Loucy (cell line): ENCODE measurements around the gene RTEL1.
A peak's percentile ranks its signal among the peaks of the same experiment; 100 is the strongest.

ENCODE experiments used
- H2AFZ ChIP-seq: fragments of 200-600 bp; sonication (generic); 2 replicates; pipeline ENCODE4 v1.6.0; 2016; ENCODE audit warnings: antibody characterized with exemption, mild to moderate bottlenecking, low read length, moderate library complexity
- H3F3A ChIP-seq: fragments of 200-600 bp; 2 replicates; pipeline ENCODE4 v1.6.0; 2016; ENCODE audit warnings: antibody characterized with exemption, low read depth, mild to moderate bottlenecking
- H3K27me3 ChIP-seq: fragments of 200-600 bp; sonication (generic); 2 replicates; pipeline ENCODE4 v1.6.1; 2014; ENCODE audit warnings: low read length, mild to moderate bottlenecking; ENCODE audit not compliant: insufficient read depth, poor library complexity, severe bottlenecking
- H3K36me3 ChIP-seq: fragments of 200-600 bp; sonication (generic); 2 replicates; pipeline ENCODE4 v1.6.1; 2016; ENCODE audit warnings: low read length; ENCODE audit not compliant: insufficient read depth
- H3K4me1 ChIP-seq: fragments of 200-600 bp; sonication (generic); 2 replicates; pipeline ENCODE4 v1.5.1; 2014; ENCODE audit warnings: low read length, mild to moderate bottlenecking; ENCODE audit not compliant: insufficient read depth, poor library complexity, severe bottlenecking
- H3K4me2 ChIP-seq: fragments of 200-600 bp; sonication (generic); 2 replicates; pipeline ENCODE4 v1.6.0; 2014; ENCODE audit warnings: antibody characterized with exemption, low read length, low read depth, mild to moderate bottlenecking; ENCODE audit not compliant: poor library complexity, severe bottlenecking
- H3K4me3 ChIP-seq: fragments of 200-600 bp; sonication (generic); 2 replicates; pipeline ENCODE4 v1.5.1; 2014; ENCODE audit warnings: low read length, mild to moderate bottlenecking, mixed read lengths; ENCODE audit not compliant: poor library complexity, severe bottlenecking
- H3K79me2 ChIP-seq: fragments of 200-600 bp; sonication (generic); 2 replicates; pipeline ENCODE4 v1.6.1; 2014; ENCODE audit warnings: low read length; ENCODE audit not compliant: insufficient read depth
- H3K9ac ChIP-seq: fragments of 200-600 bp; sonication (generic); 2 replicates; pipeline ENCODE4 v1.6.0; 2014; ENCODE audit warnings: mild to moderate bottlenecking, low read depth, low read length, moderate library complexity; ENCODE audit not compliant: poor library complexity, severe bottlenecking
- H3K9me2 ChIP-seq: fragments of 200-600 bp; sonication (generic); replicated peaks from 2 replicates; pipeline ENCODE4 v1.6.1; 2016; ENCODE audit warnings: low read depth, low read length, mixed read lengths
- H3K9me3 ChIP-seq: fragments of 200-600 bp; sonication (generic); 2 replicates; pipeline ENCODE4 v1.6.1; 2014; ENCODE audit warnings: mild to moderate bottlenecking, antibody characterized with exemption, low read length, low read depth; ENCODE audit not compliant: insufficient read depth
- H4K20me1 ChIP-seq: fragments of 200-600 bp; sonication (generic); 2 replicates; pipeline ENCODE4 v1.6.0; 2014; ENCODE audit warnings: antibody characterized with exemption, low read length, mild to moderate bottlenecking; ENCODE audit not compliant: insufficient read depth, poor library complexity, severe bottlenecking
- EZH2phosphoT487 ChIP-seq: fragments of 200-600 bp; IDR thresholded peaks from 2 replicates; pipeline ENCODE4 v1.6.1; 2018; ENCODE audit warnings: antibody characterized with exemption, mild to moderate bottlenecking, moderate library complexity, borderline replicate concordance
- TF ChIP-seq, protein P1 (sequence below): fragments of 200-600 bp; sonication (generic); conservative IDR thresholded peaks from 2 replicates; pipeline ENCODE4 v1.5.1; 2014; ENCODE audit warnings: mild to moderate bottlenecking, antibody characterized with exemption, low read length

RTEL1 gene

DNA sequence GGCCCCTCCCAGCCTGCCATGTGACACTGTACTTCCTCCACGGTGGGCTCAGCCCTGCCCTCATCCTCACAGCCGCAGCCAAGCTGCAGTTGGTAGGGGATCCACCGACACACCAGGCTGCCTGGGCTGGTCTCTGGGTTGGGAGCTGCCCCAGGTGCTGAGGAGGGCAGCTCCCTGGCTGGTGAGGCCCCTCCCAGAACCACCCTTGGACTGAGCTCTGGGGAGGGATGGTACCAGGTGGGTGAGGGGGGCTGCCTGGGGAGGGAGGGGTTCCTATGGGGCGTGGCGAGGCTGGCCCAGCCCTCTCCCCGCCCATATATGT, 38.2 kb downstream of the RTEL1 start:
- peak overlapping the region; percentile 34 for H3K4me2 ChIP-seq

DNA sequence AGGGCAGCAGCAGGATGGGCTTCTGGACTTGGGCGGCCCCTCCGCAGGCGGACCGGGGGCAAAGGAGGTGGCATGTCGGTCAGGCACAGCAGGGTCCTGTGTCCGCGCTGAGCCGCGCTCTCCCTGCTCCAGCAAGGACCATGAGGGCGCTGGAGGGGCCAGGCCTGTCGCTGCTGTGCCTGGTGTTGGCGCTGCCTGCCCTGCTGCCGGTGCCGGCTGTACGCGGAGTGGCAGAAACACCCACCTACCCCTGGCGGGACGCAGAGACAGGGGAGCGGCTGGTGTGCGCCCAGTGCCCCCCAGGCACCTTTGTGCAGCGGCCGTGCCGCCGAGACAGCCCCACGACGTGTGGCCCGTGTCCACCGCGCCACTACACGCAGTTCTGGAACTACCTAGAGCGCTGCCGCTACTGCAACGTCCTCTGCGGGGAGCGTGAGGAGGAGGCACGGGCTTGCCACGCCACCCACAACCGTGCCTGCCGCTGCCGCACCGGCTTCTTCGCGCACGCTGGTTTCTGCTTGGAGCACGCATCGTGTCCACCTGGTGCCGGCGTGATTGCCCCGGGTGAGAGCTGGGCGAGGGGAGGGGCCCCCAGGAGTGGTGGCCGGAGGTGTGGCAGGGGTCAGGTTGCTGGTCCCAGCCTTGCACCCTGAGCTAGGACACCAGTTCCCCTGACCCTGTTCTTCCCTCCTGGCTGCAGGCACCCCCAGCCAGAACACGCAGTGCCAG, 38.7 kb downstream of the RTEL1 start, which contains the start of gene TNFRSF6B:
TSS of gene TNFRSF6B (plus strand) at position 25 of the 729 bp plus-strand sequence. CDS start at position 141, 116 bp downstream.
- Histone ChIP-seq H4K20me1 (no peaks in the 10 kb centered on the region), H3F3A (no peaks in the 10 kb centered on the region)

More for the DNA sequence above, 38.2 kb downstream of the RTEL1 start:
- H4K20me1 ChIP-seq: no peaks in the 10 kb centered on the region
- no peaks in the 10 kb centered on the region for H3K36me3 ChIP-seq
- no peaks in the 10 kb centered on the region for H3K9me3 ChIP-seq
- no peaks in the 10 kb centered on the region for H3K9me2 ChIP-seq
- H2AFZ ChIP-seq: no peak overlapping the region
- H3K4me3 ChIP-seq: no peak overlapping the region
- TF ChIP-seq, protein P1, sequence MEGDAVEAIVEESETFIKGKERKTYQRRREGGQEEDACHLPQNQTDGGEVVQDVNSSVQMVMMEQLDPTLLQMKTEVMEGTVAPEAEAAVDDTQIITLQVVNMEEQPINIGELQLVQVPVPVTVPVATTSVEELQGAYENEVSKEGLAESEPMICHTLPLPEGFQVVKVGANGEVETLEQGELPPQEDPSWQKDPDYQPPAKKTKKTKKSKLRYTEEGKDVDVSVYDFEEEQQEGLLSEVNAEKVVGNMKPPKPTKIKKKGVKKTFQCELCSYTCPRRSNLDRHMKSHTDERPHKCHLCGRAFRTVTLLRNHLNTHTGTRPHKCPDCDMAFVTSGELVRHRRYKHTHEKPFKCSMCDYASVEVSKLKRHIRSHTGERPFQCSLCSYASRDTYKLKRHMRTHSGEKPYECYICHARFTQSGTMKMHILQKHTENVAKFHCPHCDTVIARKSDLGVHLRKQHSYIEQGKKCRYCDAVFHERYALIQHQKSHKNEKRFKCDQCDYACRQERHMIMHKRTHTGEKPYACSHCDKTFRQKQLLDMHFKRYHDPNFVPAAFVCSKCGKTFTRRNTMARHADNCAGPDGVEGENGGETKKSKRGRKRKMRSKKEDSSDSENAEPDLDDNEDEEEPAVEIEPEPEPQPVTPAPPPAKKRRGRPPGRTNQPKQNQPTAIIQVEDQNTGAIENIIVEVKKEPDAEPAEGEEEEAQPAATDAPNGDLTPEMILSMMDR: no peak
- no peak for TF ChIP-seq EZH2phosphoT487
- H3F3A ChIP-seq: no peaks in the 10 kb centered on the region
- no peaks in the 10 kb centered on the region for H3K4me1 ChIP-seq
- no peak overlapping the region for H3K9ac ChIP-seq
- no peaks in the 10 kb centered on the region for H3K79me2 ChIP-seq
- H3K27me3 ChIP-seq: no peaks in the 10 kb centered on the region

DNA sequence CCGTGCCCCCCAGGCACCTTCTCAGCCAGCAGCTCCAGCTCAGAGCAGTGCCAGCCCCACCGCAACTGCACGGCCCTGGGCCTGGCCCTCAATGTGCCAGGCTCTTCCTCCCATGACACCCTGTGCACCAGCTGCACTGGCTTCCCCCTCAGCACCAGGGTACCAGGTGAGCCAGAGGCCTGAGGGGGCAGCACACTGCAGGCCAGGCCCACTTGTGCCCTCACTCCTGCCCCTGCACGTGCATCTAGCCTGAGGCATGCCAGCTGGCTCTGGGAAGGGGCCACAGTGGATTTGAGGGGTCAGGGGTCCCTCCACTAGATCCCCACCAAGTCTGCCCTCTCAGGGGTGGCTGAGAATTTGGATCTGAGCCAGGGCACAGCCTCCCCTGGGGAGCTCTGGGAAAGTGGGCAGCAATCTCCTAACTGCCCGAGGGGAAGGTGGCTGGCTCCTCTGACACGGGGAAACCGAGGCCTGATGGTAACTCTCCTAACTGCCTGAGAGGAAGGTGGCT, 39.3 kb downstream of the RTEL1 start:
- no peak overlapping the region for H3K9ac ChIP-seq
- H3K9me2 ChIP-seq: no peaks in the 10 kb centered on the region
- H3K27me3 ChIP-seq: no peaks in the 10 kb centered on the region
- H3K4me3 ChIP-seq: no peak overlapping the region
- no peak overlapping the region for H3K4me2 ChIP-seq
- no peaks in the 10 kb centered on the region for H3K36me3 ChIP-seq
- H3F3A ChIP-seq: no peaks in the 10 kb centered on the region
- no peaks in the 10 kb centered on the region for H4K20me1 ChIP-seq
- no peak overlapping the region for H2AFZ ChIP-seq
- no peaks in the 10 kb centered on the region for H3K4me1 ChIP-seq
- H3K79me2 ChIP-seq: no peaks in the 10 kb centered on the region
- no peak for TF ChIP-seq EZH2phosphoT487
- no peaks in the 10 kb centered on the region for H3K9me3 ChIP-seq

More for the DNA sequence above, 38.7 kb downstream of the RTEL1 start, which contains the start of gene TNFRSF6B:
- Histone ChIP-seq H3K27me3 (no peaks in the 10 kb centered on the region), H3K9me3 (no peaks in the 10 kb centered on the region), H3K9me2 (no peaks in the 10 kb centered on the region), H3K9ac (no peak within 1 kb of the TSS), H3K36me3 (no peaks in the 10 kb centered on the region), H3K79me2 (no peaks in the 10 kb centered on the region), H3K4me2 (peak within 1 kb of the TSS; percentile 34), H3K4me3 (no peak within 1 kb of the TSS), H3K4me1 (no peaks in the 10 kb centered on the region), H2AFZ (no peak within 1 kb of the TSS)
- TF ChIP-seq, protein P1: no peak
- no peak for TF ChIP-seq EZH2phosphoT487
